ENCODE data around the gene MYF6. TPM values are rescaled to one million over a fixed set of nuclear protein-coding genes. Genes with fewer than 3 reads are reported as not detected.

The MYF6 gene
- total RNA-seq, 2 donors from 2014 or later: not detected

GRCh38 chr12:80745851-80746505 is 38.5 kb downstream of the MYF6 start:
- DNase-seq: no peak
- Histone ChIP-seq H3K27me3 (no peaks in the 10 kb centered on the region), H3K4me1 (no peaks in the 10 kb centered on the region), H3K4me3 (no peak overlapping the region), H3K27ac (no peak overlapping the region), H3K36me3 (no peaks in the 10 kb centered on the region), H3K9me3 (no peaks in the 10 kb centered on the region), H3K9ac (ENCODE audit: low read depth in 2 of 2, low read length in 2 of 2) (no peak overlapping the region)
- no peak for TF ChIP-seq CTCF (IDR thresholded peaks at IDR 0.05)
- intact Hi-C loops (cut with DNase I): no loop called here

- Histone ChIP-seq H3K4me1 (no peaks in the 10 kb centered on the region), H3K36me3 (no peaks in the 10 kb centered on the region), H3K9me3 (no peaks in the 10 kb centered on the region), H3K4me3 (no peak overlapping the region), H3K9ac (ENCODE audit: low read depth in 2 of 2, low read length in 2 of 2) (no peak overlapping the region), H3K27me3 (no peaks in the 10 kb centered on the region), H3K27ac (no peak overlapping the region)
- DNase-seq: no peak
- intact Hi-C loops (cut with DNase I): no loop called here
- no peak for TF ChIP-seq CTCF (IDR thresholded peaks at IDR 0.05)
Measured at GRCh38 chr12:80747800-80748199, 40.4 kb downstream of the MYF6 start.

GRCh38 chr12:80749456-80749855 is 42.0 kb downstream of the MYF6 start:
- Histone ChIP-seq H3K27ac (no peak overlapping the region), H3K9me3 (no peaks in the 10 kb centered on the region), H3K9ac (ENCODE audit: low read depth in 2 of 2, low read length in 2 of 2) (no peak overlapping the region), H3K4me3 (no peak overlapping the region), H3K27me3 (no peaks in the 10 kb centered on the region), H3K4me1 (no peaks in the 10 kb centered on the region), H3K36me3 (no peaks in the 10 kb centered on the region)
- TF ChIP-seq CTCF (IDR thresholded peaks at IDR 0.05): no peak
- no peak for DNase-seq
- intact Hi-C loops (cut with DNase I): no loop called here

GRCh38 chr12:80752464-80752863 is 45.0 kb downstream of the MYF6 start:
- DNase-seq: no peak
- Histone ChIP-seq H3K27ac (no peak overlapping the region), H3K4me3 (no peak overlapping the region), H3K36me3 (no peaks in the 10 kb centered on the region), H3K27me3 (no peaks in the 10 kb centered on the region), H3K9me3 (no peaks in the 10 kb centered on the region), H3K9ac (ENCODE audit: low read depth in 2 of 2, low read length in 2 of 2) (no peak overlapping the region), H3K4me1 (no peaks in the 10 kb centered on the region)
- intact Hi-C loops (cut with DNase I): no loop called here
- TF ChIP-seq CTCF (IDR thresholded peaks at IDR 0.05): no peak

- H3K9ac ChIP-seq (ENCODE audit: low read depth in 2 of 2, low read length in 2 of 2): no peak overlapping the region
- no peaks in the 10 kb centered on the region for H3K27me3 ChIP-seq
- no peaks in the 10 kb centered on the region for H3K36me3 ChIP-seq
- no peak overlapping the region for H3K27ac ChIP-seq
- H3K9me3 ChIP-seq: no peaks in the 10 kb centered on the region
- intact Hi-C loops (cut with DNase I): no loop called here
- no peak overlapping the region for H3K4me3 ChIP-seq
- no peak for DNase-seq
- no peak for TF ChIP-seq CTCF (IDR thresholded peaks at IDR 0.05)
- H3K4me1 ChIP-seq: no peaks in the 10 kb centered on the region
Measured at GRCh38 chr12:80754274-80754673, 46.8 kb downstream of the MYF6 start.
